Spleen (tissue), 11 donors: ENCODE results near the gene WDR41. TPM values are rescaled to one million over a fixed set of nuclear protein-coding genes. Genes with fewer than 3 reads are reported as not detected.

ENCODE experiments used
- DNase-seq: peaks from one replicate; pipeline ENCODE4 v3.0.0-alpha.2; 2020
- H3K27ac ChIP-seq, 8 donors: fragments of 200-600 bp; sonication (generic) in 7 of 8; 1 replicate in 4 of 8; 2 replicates in 4 of 8; pipeline versions ENCODE4 v1.5.0 to v1.8.0; 2016 to 2021; ENCODE audit warnings: inconsistent platforms in 4 of 8, mild to moderate bottlenecking in 4 of 8, moderate library complexity in 1 of 8
- H3K27me3 ChIP-seq, 7 donors: fragments of 200-600 bp; sonication (generic) in 6 of 7; replicated peaks in 1 of 7; 1 replicate in 4 of 7; 2 replicates in 3 of 7; pipeline versions ENCODE4 v1.5.0 to v1.8.0; 2016 to 2021; ENCODE audit warnings: inconsistent platforms in 3 of 7, mild to moderate bottlenecking in 1 of 7
- H3K36me3 ChIP-seq, 6 donors: fragments of 200-600 bp; sonication (generic) in 5 of 6; 1 replicate in 4 of 6; 2 replicates in 2 of 6; pipeline versions ENCODE4 v1.5.0 to v1.8.0; 2016 to 2021; ENCODE audit warnings: inconsistent platforms in 2 of 6
- H3K4me1 ChIP-seq, 6 donors: fragments of 200-600 bp; sonication (generic) in 5 of 6; 1 replicate in 3 of 6; 2 replicates in 3 of 6; pipeline versions ENCODE4 v1.5.0 to v1.8.0; 2016 to 2021; ENCODE audit warnings: inconsistent platforms in 3 of 6
- H3K4me3 ChIP-seq, 8 donors: fragments of 200-600 bp; sonication (generic) in 7 of 8; 1 replicate in 4 of 8; 2 replicates in 4 of 8; pipeline versions ENCODE4 v1.5.0 to v1.8.0; 2016 to 2021; ENCODE audit warnings: inconsistent platforms in 4 of 8, mild to moderate bottlenecking in 4 of 8, moderate library complexity in 2 of 8
- H3K9me3 ChIP-seq, 8 donors: fragments of 200-600 bp; sonication (generic) in 7 of 8; 1 replicate in 4 of 8; 2 replicates in 4 of 8; pipeline versions ENCODE4 v1.5.0 to v1.8.0; 2016 to 2021; ENCODE audit warnings: inconsistent platforms in 4 of 8
- POLR2A ChIP-seq, 3 donors: fragments of 450-650 bp; IDR thresholded peaks; one replicate each; pipeline ENCODE4 v1.5.1; 2017; ENCODE audit warnings: antibody characterized with exemption in 3 of 3, mild to moderate bottlenecking in 1 of 3
- POLR2AphosphoS5 ChIP-seq, 3 donors: sonication (generic); formaldehyde crosslinking; IDR thresholded peaks; one replicate each; pipeline ENCODE4 v1.5.1; 2017; ENCODE audit warnings: antibody characterized with exemption in 3 of 3
- WGBS, 5 donors: extraction: QIAGEN DNeasy Blood & Tissue Kit in 3 of 5; methylation state at CpG; one replicate each; pipeline versions ENCODE4 v1.1.5 to v1.1.7; 2013 to 2018; 5-methylcytosine and 5-hydroxymethylcytosine counted together
- intact Hi-C: fragments of 100-400 bp; cut with DNase I; formaldehyde crosslinking; loops from one replicate; pipeline ENCODE4 v1.15.0; 2023; ENCODE audit warnings: low total_unique reads
- polyA plus RNA-seq, 3 donors: library from polyadenylated mRNA; stranded (reverse); fragments of 200-250 nt; gene quantifications; one replicate each; pipeline ENCODE4 v1.2.1, GENCODE V29; 2013
- total RNA-seq, 7 donors: library from RNA; depleted of rRNA in 3 of 7; stranded (reverse); fragments of >200 nt in 3 of 7; fragmentation: NEBNext Ultra II Directional in 4 of 7; extraction: Animal tissue kit (Norgen Biotek cat#: 25700) in 4 of 7; gene quantifications; one replicate each; pipeline versions ENCODE4 v1.1.0 to v1.2.1, GENCODE V29; 2016 to 2021
- TF ChIP-seq, protein P1 (sequence below), 11 experiments: fragments of 200-600 bp in 7 of 11; fragments of 450-650 bp in 4 of 11; sonication (generic) in 4 of 11; IDR thresholded peaks in 8 of 11; conservative IDR thresholded peaks in 3 of 11; 1 replicate in 7 of 11; 2 replicates in 4 of 11; pipeline versions ENCODE4 v1.4.0 to v1.8.0; 2016 to 2021; ENCODE audit warnings: antibody characterized with exemption in 11 of 11, inconsistent platforms in 4 of 11, mild to moderate bottlenecking in 1 of 11
- donor health status: healthy with polysubstance abuse.
- donor health status: DM: no; HTN: no; CAD: no; lungs with moderate emphysema.
- donor health status: DM: no; HTN: no; CAD: no.
- donor health status: Bipolar disorder and iron deficiency.
- donor health status: healthy.
- donor health status: DM: no; HTN: no; CAD: no.
- donor health status: DM: yes; HTN: yes; CAD: no.

Gene WDR41
- total and polyA plus RNA-seq, 10 donors, result 11.0 to 54.0 (median 35.7) TPM

DNA sequence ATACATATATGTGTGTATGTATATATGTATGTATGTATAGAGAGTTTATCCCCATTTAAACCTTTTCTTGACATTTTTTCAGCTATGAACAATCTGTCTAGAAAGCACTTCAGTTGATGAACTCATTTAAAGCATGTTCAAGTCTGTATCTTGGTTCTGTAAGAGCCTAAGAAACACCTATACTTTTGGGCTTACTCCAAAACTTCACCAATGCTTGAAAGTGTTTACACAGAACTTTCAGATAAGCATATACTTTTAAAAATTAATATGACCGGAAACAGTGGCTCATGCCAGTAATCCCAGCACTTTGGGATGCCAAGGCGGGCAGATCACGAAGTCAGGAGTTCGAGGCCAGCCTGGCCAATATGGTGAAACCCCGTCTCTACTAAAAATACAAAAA lies 30.8 kb downstream of the WDR41 start:
- H3K27ac ChIP-seq, result no peak overlapping the region
- H3K9me3 ChIP-seq, result no peaks in the 10 kb centered on the region
- intact Hi-C loops, result no loop called here
- TF ChIP-seq, protein P1, sequence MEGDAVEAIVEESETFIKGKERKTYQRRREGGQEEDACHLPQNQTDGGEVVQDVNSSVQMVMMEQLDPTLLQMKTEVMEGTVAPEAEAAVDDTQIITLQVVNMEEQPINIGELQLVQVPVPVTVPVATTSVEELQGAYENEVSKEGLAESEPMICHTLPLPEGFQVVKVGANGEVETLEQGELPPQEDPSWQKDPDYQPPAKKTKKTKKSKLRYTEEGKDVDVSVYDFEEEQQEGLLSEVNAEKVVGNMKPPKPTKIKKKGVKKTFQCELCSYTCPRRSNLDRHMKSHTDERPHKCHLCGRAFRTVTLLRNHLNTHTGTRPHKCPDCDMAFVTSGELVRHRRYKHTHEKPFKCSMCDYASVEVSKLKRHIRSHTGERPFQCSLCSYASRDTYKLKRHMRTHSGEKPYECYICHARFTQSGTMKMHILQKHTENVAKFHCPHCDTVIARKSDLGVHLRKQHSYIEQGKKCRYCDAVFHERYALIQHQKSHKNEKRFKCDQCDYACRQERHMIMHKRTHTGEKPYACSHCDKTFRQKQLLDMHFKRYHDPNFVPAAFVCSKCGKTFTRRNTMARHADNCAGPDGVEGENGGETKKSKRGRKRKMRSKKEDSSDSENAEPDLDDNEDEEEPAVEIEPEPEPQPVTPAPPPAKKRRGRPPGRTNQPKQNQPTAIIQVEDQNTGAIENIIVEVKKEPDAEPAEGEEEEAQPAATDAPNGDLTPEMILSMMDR (IDR thresholded peaks at IDR 0.05 in 8 of 11, conservative IDR thresholded peaks at IDR 0.05 in 3 of 11), result no peak
- TF ChIP-seq POLR2AphosphoS5 (IDR thresholded peaks at IDR 0.05) (no peak), POLR2A (IDR thresholded peaks at IDR 0.05) (no peak)
- 95 to 99% (median 99%) methylated on average over 5 of the region's 5 CpGs for WGBS, 5 donors
- no peak overlapping the region for H3K4me3 ChIP-seq
- peaks cover 0 to 36% (median 7%) of the 10 kb centered on the region in 6 donors for H3K36me3 ChIP-seq
- DNase-seq, result no peak
- H3K4me1 ChIP-seq, result peaks cover 0 to 16% (median 3%) of the 10 kb centered on the region in 6 donors
- no peaks in the 10 kb centered on the region for H3K27me3 ChIP-seq

DNA sequence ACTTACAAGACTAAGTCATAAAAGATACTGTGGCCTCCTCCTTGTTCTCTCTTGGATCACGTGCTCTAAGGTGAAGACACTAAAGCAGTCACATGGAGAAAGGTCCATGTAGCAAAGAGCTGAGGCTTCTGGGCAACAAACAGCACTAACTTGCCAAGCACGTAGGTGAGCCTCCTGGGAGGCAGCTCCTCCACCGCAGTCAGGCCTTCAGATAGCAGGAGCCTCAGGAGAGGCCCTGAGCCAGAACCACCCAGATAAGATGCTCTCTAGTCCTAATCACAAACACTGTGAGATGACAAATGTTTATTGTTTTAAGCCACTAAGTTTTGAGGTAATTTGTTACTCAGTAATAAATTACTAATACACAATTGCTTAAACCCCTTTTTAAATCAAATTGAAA lies 38.0 kb downstream of the WDR41 start:
- Histone ChIP-seq H3K36me3 (peaks cover 0 to 70% (median 7%) of the 10 kb centered on the region in 6 donors), H3K27me3 (no peaks in the 10 kb centered on the region), H3K27ac (no peak overlapping the region), H3K4me1 (no peaks in the 10 kb centered on the region), H3K4me3 (no peak overlapping the region), H3K9me3 (no peaks in the 10 kb centered on the region)
- intact Hi-C loops, result no loop called here
- DNase-seq, result no peak
- TF ChIP-seq POLR2AphosphoS5 (IDR thresholded peaks at IDR 0.05) (no peak), POLR2A (IDR thresholded peaks at IDR 0.05) (no peak)
- TF ChIP-seq, protein P1 (IDR thresholded peaks at IDR 0.05 in 8 of 11, conservative IDR thresholded peaks at IDR 0.05 in 3 of 11), result no peak
- 91 to 99% (median 96%) methylated on average over 3 of the region's 3 CpGs for WGBS, 5 donors

DNA sequence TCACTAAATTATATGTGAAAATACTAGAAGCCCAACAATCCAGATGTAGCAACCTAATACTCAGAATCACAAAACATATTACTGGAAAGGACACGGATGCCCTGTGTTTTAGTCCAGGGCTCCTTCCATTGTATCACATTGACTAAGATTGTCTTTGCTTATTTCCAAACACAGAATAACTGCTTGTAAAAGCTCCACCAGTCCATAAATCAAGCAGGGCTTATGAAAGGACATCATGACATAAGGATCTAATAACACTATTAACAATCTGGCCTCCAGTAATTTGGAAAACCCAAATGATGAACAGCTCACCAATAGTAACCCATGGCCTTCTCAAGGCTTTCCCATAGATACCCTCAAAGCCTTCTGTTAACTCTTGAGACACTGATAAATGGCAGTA lies 39.8 kb downstream of the WDR41 start:
- H3K4me3 ChIP-seq, result no peak overlapping the region
- H3K4me1 ChIP-seq, result no peaks in the 10 kb centered on the region
- intact Hi-C loops, result no loop called here
- no peak for DNase-seq
- H3K27me3 ChIP-seq, result no peaks in the 10 kb centered on the region
- TF ChIP-seq POLR2AphosphoS5 (IDR thresholded peaks at IDR 0.05) (no peak), POLR2A (IDR thresholded peaks at IDR 0.05) (no peak)
- TF ChIP-seq, protein P1 (IDR thresholded peaks at IDR 0.05 in 8 of 11, conservative IDR thresholded peaks at IDR 0.05 in 3 of 11), result no peak
- WGBS, 5 donors, result 96 to 100% (median 100%) methylated on average over 1 of the region's 1 CpG
- H3K27ac ChIP-seq, result no peak overlapping the region
- H3K9me3 ChIP-seq, result peaks cover 0 to 11% (median 5%) of the 10 kb centered on the region in 8 donors
- peaks cover 0 to 87% (median 21%) of the 10 kb centered on the region in 6 donors for H3K36me3 ChIP-seq

DNA sequence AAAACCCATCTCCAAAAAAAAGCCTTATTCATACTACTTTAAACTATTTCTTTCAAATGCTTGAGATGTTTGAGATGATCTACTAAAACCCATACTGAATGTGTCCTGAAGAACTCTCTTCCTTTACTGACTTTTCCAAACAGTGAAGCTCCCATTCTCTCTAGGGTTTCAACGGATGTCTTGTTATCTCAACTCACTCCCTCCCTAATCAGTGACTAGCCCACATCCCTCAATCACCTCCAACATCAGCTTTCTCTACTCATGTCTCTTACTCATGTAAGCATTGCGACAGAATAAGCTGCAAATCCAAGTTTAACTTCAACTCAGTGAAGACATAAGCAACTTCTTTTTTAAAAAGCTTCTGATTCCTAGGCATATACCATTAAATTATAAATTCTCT lies 42.1 kb downstream of the WDR41 start:
- intact Hi-C loops, result no loop called here
- H3K36me3 ChIP-seq, result peaks cover 0 to 97% (median 23%) of the 10 kb centered on the region in 6 donors
- no peak for DNase-seq
- H3K27me3 ChIP-seq, result no peaks in the 10 kb centered on the region
- no peak for TF ChIP-seq POLR2AphosphoS5 (IDR thresholded peaks at IDR 0.05)
- TF ChIP-seq, protein P1 (IDR thresholded peaks at IDR 0.05 in 8 of 11, conservative IDR thresholded peaks at IDR 0.05 in 3 of 11), result no peak
- no peak for TF ChIP-seq POLR2A (IDR thresholded peaks at IDR 0.05)
- no peak overlapping the region for H3K27ac ChIP-seq
- H3K4me1 ChIP-seq, result no peaks in the 10 kb centered on the region
- H3K9me3 ChIP-seq, result peaks cover 0 to 13% (median 6%) of the 10 kb centered on the region in 8 donors
- 34 to 86% (median 77%) methylated on average over 2 of the region's 2 CpGs for WGBS, 5 donors
- no peak overlapping the region for H3K4me3 ChIP-seq
